ENCODE measurements around the gene DMKN.

The DMKN gene

DNA sequence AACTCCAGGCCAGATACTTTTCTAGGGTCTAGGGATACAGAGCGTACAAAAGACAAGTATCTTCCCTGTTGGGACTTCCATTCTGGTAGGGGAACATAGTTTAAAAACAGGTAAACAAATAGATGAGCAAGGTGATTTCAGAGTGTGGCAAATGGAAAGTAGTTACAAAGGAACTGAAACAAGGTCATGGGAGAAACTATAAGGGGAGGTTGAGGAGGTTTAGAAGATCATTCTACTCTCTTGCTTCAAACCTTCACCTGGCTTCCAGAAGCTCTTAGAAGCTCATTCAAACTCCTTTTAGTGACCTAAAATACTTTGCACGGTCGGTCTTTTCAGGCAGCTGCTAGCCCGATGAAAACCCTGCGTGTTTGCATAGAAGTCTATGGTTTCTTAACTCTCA is 56.3 kb downstream of the DMKN start:
- TF ChIP-seq, protein P1, sequence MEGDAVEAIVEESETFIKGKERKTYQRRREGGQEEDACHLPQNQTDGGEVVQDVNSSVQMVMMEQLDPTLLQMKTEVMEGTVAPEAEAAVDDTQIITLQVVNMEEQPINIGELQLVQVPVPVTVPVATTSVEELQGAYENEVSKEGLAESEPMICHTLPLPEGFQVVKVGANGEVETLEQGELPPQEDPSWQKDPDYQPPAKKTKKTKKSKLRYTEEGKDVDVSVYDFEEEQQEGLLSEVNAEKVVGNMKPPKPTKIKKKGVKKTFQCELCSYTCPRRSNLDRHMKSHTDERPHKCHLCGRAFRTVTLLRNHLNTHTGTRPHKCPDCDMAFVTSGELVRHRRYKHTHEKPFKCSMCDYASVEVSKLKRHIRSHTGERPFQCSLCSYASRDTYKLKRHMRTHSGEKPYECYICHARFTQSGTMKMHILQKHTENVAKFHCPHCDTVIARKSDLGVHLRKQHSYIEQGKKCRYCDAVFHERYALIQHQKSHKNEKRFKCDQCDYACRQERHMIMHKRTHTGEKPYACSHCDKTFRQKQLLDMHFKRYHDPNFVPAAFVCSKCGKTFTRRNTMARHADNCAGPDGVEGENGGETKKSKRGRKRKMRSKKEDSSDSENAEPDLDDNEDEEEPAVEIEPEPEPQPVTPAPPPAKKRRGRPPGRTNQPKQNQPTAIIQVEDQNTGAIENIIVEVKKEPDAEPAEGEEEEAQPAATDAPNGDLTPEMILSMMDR (IDR thresholded peaks at IDR 0.05; ENCODE audit: unreplicated experiment in 3 of 3) = no peak
- no peaks in the 10 kb centered on the region for H3K9me3 Mint-ChIP-seq
- no peak overlapping the region for H3K27ac Mint-ChIP-seq
- H3K36me3 Mint-ChIP-seq (ENCODE audit: low read depth) = no peaks in the 10 kb centered on the region
- no peak overlapping the region for H3K4me3 Mint-ChIP-seq
- peaks cover 6% of the 10 kb centered on the region for H3K27me3 Mint-ChIP-seq (ENCODE audit: low read depth)
- peaks cover 28% of the 10 kb centered on the region for H3K4me1 Mint-ChIP-seq

DNA sequence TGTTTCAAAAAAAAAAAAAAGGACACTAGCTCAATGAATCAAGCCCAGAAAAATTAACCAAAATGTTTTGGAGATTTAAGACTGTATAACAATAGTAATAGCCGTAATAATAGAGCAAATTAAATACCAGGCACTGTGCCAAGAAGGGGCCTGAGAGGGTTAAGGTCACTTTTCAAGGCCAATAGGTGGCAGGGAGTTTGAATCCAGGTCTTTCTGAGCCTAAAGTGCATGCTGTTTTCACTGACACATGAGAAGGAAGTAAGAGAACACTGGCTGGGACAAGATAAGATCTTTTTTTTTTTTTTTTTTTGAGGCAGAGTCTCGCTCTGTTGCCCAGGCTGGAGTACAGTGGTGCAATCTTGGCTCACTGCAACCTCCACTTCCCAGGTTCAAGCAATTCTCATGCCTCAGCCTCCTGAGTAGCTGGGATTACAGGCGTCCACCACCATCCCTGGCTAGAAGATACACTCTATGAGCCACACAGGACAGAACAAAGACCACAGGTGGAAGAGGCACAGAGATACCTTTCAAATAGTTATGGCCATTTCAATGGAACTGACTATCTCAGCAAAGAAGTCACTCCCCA is 57.7 kb downstream of the DMKN start:
- no peaks in the 10 kb centered on the region for H3K9me3 Mint-ChIP-seq
- no peak overlapping the region for H3K27ac Mint-ChIP-seq
- H3K4me3 Mint-ChIP-seq = no peak overlapping the region
- H3K4me1 Mint-ChIP-seq = peaks cover 25% of the 10 kb centered on the region
- H3K27me3 Mint-ChIP-seq (ENCODE audit: low read depth) = peaks cover 6% of the 10 kb centered on the region
- TF ChIP-seq, protein P1 (IDR thresholded peaks at IDR 0.05; ENCODE audit: unreplicated experiment in 3 of 3) = no peak
- H3K36me3 Mint-ChIP-seq (ENCODE audit: low read depth) = no peaks in the 10 kb centered on the region

DNA sequence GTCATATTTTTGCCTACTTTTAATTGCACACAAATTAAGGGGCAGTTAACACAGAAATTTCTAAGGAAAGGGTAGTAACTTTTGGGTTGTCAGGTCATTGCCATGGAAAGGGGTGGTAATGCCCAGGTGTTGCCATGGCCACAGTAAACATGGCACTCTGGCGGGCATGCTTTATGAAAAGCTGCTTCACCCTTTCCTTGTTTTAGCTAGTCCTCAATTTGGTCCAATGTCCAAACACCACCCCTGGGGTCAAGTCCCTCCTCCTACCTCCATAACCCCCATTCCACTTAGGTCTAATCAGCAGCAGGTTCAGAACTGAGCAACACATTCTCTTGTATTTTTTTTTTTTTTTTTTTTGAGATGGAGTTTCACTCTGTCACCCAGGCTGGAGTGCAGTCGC is 58.8 kb downstream of the DMKN start:
- Mint-ChIP-seq H3K27me3 (ENCODE audit: low read depth) (peaks cover 10% of the 10 kb centered on the region), H3K9me3 (no peaks in the 10 kb centered on the region), H3K27ac (no peak overlapping the region), H3K4me1 (peaks cover 19% of the 10 kb centered on the region), H3K36me3 (ENCODE audit: low read depth) (no peaks in the 10 kb centered on the region), H3K4me3 (no peak overlapping the region)
- TF ChIP-seq, protein P1 (IDR thresholded peaks at IDR 0.05; ENCODE audit: unreplicated experiment in 3 of 3) = no peak

DNA sequence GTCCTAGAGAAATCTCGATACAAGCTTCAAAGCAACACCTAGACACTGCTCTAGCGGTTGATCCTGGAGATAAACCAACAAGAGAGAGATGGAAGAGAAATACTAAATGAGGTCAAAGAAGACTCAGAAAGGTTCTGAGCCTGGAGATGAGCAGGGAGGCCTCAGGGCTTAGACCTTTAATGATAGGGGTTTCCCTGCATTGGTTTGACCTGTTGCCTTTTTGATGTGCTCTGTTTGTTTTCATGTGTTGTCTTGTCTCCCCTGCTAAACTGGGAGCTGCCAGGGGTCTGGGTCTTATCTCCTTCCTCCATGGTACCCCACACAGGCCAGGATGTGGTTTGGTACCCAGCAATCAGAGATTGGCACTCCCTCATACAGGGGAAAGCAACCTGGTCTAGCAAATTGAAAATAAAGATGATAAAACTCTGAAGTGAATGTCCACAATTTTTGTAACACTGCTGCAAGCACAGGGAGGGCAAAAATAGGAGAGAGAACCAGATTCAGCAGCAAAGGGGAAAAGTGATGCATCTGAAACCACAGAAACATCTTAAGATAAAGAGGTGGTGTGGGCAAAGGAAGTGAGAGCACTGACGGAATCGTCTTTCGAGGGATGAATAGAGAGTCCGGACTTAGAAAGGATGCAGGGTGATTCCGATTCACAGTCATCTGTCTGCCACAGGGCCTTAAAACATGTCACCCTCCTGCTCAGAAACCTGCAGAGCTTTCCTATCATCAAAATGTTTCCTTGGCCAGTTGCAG is 61.9 kb downstream of the DMKN start:
- Mint-ChIP-seq H3K27ac (no peak overlapping the region), H3K4me1 (peaks cover 5% of the 10 kb centered on the region), H3K9me3 (no peaks in the 10 kb centered on the region), H3K36me3 (ENCODE audit: low read depth) (no peaks in the 10 kb centered on the region), H3K27me3 (ENCODE audit: low read depth) (peaks cover 24% of the 10 kb centered on the region), H3K4me3 (no peak overlapping the region)
- TF ChIP-seq, protein P1 (IDR thresholded peaks at IDR 0.05; ENCODE audit: unreplicated experiment in 3 of 3) = no peak

DNA sequence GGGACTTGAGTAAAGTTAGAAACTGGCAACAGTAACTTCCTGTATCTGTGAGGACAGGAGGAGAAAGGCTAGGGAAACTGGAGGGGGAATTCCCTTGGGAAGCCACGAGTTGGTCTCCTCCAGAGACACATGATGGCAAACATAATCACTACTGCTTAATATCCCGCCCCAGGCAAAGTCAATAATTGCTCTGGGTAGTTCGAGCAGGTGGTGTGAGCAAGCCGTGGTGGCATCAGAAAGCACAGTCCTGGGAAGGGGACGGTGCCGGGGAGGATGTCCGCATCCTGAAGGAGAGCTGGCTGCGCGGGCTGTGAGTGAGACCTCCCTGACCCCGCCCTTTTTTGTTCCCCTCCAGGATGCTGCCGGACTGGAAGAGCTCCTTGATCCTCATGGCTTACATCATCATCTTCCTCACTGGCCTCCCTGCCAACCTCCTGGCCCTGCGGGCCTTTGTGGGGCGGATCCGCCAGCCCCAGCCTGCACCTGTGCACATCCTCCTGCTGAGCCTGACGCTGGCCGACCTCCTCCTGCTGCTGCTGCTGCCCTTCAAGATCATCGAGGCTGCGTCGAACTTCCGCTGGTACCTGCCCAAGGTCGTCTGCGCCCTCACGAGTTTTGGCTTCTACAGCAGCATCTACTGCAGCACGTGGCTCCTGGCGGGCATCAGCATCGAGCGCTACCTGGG is 63.9 kb downstream of the DMKN start:
- no peaks in the 10 kb centered on the region for H3K9me3 Mint-ChIP-seq
- TF ChIP-seq, protein P1 (IDR thresholded peaks at IDR 0.05; ENCODE audit: unreplicated experiment in 3 of 3) = no peak
- H3K27ac Mint-ChIP-seq = no peak overlapping the region
- peaks cover 5% of the 10 kb centered on the region for H3K4me1 Mint-ChIP-seq
- no peak overlapping the region for H3K4me3 Mint-ChIP-seq
- no peaks in the 10 kb centered on the region for H3K36me3 Mint-ChIP-seq (ENCODE audit: low read depth)
- peaks cover 22% of the 10 kb centered on the region for H3K27me3 Mint-ChIP-seq (ENCODE audit: low read depth)
